Measurements from ENCODE around the gene TTC16.

The TTC16 gene

DNA sequence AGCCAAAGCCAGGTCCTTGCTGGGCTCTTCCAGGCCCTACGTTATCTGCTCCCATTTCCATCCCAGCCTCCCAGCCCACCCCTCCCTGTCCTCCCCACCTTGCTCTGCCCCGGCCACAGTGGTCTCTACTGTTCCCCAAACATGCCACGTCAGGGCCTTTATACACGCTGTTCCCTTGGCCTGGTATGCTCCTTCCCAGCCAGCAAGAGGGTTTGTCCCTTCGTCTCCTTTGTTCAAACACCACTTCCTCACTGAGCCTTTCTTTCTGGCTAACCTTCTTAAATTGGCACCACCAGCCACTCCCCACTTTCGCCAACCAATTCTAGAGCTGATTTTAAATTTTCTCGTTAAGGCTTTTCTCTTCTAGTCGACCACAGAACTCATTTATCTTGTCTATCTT is 52.8 kb downstream of the TTC16 start:
- H3K4me1 Mint-ChIP-seq, result peaks cover 87% of the 10 kb centered on the region
- H3K27me3 Mint-ChIP-seq, result no peaks in the 10 kb centered on the region
- peak overlapping the region; percentile 88 for H3K27ac Mint-ChIP-seq
- H3K9me3 Mint-ChIP-seq, result no peaks in the 10 kb centered on the region
- peaks cover 76% of the 10 kb centered on the region for H3K36me3 Mint-ChIP-seq
- no peak for DNase-seq
- peak overlapping the region; percentile 7 for H3K4me3 Mint-ChIP-seq
- CTCF ChIA-PET, result interaction anchor here (0.8 to 4.6 kb wide), 5 partner anchors 16 to 155 kb away, joined by 3 to 20 read pairs (median 4); partner anchors contain the start of gene TOR2A

DNA sequence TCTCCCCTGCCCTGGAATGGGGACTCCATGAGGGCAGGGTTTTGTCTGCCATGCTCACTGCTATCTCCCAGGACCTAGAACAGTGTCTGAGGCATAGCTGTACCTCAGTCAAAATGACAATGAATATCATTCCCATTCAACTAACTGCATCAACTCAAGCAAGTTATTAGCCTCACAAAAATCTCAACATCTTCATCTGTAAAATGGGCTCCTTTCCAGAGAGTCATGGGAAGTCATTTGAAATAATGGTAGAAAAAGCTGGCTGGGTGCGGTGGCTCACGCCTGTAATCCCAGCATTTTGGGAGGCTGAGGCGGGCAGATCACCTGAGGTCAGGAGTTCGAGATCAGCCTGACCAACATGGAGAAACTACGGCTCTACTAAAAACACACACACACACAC is 53.2 kb downstream of the TTC16 start:
- H3K27me3 Mint-ChIP-seq, result no peaks in the 10 kb centered on the region
- H3K36me3 Mint-ChIP-seq, result peaks cover 76% of the 10 kb centered on the region
- no peak for DNase-seq
- CTCF ChIA-PET, result interaction anchor here (0.8 to 4.6 kb wide), 6 partner anchors 15 to 154 kb away, joined by 3 to 20 read pairs (median 4); partner anchors contain the start of gene TOR2A
- peak overlapping the region; percentile 88 for H3K27ac Mint-ChIP-seq
- H3K4me1 Mint-ChIP-seq, result peaks cover 86% of the 10 kb centered on the region
- H3K9me3 Mint-ChIP-seq, result no peaks in the 10 kb centered on the region
- H3K4me3 Mint-ChIP-seq, result peak overlapping the region; percentile 7

DNA sequence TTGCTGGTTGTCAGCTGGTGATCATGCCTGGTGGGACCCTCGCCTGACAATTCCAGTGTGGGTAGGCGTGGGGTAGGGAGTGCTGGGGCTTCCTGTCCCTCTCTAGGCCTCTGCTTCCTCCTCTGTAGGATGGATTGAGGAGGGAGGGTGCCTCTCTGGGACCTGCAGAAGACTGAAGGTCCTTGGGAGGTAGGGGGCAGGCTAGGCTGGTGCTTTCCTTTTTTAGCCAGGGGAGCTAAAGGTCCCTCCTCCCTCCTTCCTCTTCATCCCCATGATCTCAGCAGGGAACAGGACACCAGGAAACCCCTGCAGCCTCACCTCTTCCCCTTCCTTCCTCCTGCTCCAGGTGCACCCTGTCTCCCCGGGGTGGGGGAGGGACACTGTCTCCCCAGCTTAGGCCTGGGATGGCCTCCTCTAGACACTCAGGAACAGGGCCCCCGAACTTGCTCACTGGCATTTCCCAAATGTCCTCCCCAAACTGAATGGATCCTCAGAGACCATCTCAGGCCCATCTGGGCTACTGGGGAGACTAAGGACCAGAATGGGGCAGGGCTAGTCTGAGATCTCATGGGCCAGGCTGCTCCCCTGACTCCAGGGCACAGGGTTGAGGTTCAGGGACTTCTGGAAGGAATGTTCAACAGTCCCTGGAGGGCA is 54.2 kb downstream of the TTC16 start:
- Mint-ChIP-seq H3K4me1 (peaks cover 86% of the 10 kb centered on the region), H3K27ac (peak overlapping the region; percentile 93), H3K27me3 (no peaks in the 10 kb centered on the region), H3K9me3 (no peaks in the 10 kb centered on the region), H3K36me3 (peaks cover 74% of the 10 kb centered on the region), H3K4me3 (peak overlapping the region; percentile 80)
- CTCF ChIA-PET, result interaction anchor here (0.7 to 4.6 kb wide), 6 partner anchors 9 to 151 kb away, joined by 3 to 20 read pairs (median 7); partner anchors contain the start of gene TOR2A
- no peak for DNase-seq

DNA sequence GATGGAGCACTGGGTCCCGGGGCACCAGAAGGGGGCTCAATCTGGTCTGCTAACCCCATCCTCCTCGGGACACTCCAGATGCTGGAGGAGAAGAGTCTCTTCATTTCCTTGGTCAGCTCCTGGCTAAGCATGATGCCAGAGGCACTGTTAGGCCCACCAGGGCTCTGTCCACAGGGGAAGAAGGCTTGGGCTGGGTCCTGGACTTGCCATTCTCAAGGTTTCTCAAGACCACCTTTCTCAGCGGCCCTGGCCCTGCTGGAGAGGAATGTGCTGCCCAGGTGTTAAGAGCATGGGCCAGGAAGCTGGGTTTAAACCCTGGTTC is 54.7 kb downstream of the TTC16 start:
- Mint-ChIP-seq H3K9me3 (no peaks in the 10 kb centered on the region), H3K36me3 (peaks cover 70% of the 10 kb centered on the region), H3K4me1 (peaks cover 85% of the 10 kb centered on the region), H3K27ac (peak overlapping the region; percentile 93), H3K4me3 (peak overlapping the region; percentile 80), H3K27me3 (no peaks in the 10 kb centered on the region)
- CTCF ChIA-PET, result interaction anchor here (0.8 to 4.6 kb wide), 7 partner anchors 9 to 151 kb away, joined by 3 to 20 read pairs (median 11); partner anchors contain the start of genes CDK9 and TOR2A
- no peak for DNase-seq

DNA sequence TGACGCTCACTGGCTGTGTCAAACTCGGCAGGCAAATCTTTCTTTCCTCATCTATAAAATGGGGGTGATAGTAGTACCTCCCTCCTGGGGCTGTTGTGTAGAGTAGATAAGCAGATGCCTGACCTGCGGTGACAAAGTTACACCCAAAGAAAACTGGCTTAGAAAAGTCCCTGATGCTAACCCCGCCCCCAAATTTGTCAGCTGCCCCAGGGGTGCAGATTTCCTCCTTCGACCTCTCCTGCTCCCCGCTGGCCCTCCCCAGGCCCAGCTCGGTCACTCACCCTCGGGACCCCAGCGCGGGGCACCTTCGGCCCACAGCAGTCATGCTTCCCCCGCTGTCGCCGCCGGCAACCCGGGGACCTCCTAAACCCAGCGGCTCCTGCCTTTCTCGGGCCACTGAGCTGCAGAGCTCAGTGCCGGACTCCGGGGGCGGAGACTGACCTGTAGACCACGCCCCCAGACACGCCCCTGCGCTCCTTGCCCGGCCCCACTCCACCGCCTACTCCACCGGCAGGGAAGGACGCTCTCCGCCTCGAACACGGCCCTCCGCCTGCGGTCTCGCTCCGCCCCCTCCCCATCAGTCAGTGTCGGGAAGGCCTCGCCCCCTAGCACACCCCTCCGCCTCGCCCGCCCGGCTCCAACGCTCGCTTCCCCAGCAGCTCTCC is 55.2 kb downstream of the TTC16 start:
- peak overlapping the region; percentile 80 for H3K4me3 Mint-ChIP-seq
- peaks cover 85% of the 10 kb centered on the region for H3K4me1 Mint-ChIP-seq
- no peaks in the 10 kb centered on the region for H3K27me3 Mint-ChIP-seq
- peak overlapping the region; percentile 93 for H3K27ac Mint-ChIP-seq
- no peaks in the 10 kb centered on the region for H3K9me3 Mint-ChIP-seq
- CTCF ChIA-PET, result interaction anchor here (0.8 to 4.6 kb wide), 7 partner anchors 8 to 150 kb away, joined by 3 to 20 read pairs (median 11); partner anchors contain the start of genes CDK9 and TOR2A
- peak; percentile 99 for DNase-seq
- peaks cover 67% of the 10 kb centered on the region for H3K36me3 Mint-ChIP-seq

DNA sequence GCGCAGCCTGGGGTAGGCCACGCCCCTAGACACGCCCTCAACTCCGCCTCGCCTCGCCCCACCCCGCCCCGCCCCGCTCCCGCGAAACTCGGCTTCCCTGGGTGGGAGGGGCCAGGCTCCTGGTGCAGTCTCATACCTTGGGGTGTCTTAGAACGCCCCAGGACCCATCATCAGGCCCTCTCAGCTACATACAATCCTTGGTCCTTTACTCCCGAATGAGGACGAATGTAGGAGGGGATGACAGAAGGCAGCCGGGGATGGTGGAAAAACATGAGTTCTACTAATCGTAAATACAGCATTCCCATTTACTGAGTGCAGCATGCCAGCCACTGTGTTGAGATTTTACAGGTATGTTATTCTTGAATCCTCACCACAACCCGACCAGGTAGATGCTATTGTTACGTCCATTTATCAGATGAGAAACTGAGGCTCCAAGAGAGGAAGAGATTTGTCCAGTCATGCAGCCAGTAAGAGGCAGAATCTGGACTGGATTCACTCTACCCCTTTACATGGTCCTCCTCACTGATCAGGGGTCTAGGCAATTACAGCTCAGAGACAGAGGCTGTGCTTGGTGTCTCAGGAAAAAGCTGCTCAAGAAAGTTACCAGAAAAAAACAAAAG is 55.8 kb downstream of the TTC16 start:
- Mint-ChIP-seq H3K27ac (peak overlapping the region; percentile 93), H3K36me3 (peaks cover 65% of the 10 kb centered on the region), H3K9me3 (no peaks in the 10 kb centered on the region), H3K4me1 (peaks cover 85% of the 10 kb centered on the region), H3K4me3 (peak overlapping the region; percentile 80), H3K27me3 (no peaks in the 10 kb centered on the region)
- DNase-seq, result no peak
- CTCF ChIA-PET, result interaction anchor here (1.2 to 2.5 kb wide), 4 partner anchors 13 to 150 kb away, joined by 3 to 17 read pairs (median 13); partner anchors contain the start of gene CDK9

DNA sequence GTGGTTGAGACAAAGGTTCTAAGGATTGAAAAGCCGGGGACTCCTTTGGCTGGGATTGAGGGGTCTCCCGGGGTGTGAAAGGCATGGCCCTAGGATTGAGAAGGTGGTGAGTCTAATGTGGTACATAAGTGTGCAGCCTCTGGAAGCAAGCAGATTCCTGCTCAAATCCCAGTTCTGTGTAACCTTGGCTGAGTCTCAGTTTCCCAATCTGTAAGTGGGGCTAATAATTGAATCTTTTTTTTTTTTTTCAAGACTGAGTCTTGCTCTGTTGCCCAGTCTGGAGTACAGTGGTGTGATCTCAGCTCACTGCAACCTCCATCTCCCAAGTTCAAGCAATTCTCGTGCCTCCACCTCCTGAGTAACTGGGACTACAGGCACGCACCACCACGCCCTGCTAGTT is 56.7 kb downstream of the TTC16 start:
- Mint-ChIP-seq H3K4me3 (no peak overlapping the region), H3K27ac (no peak overlapping the region), H3K27me3 (no peaks in the 10 kb centered on the region), H3K9me3 (no peaks in the 10 kb centered on the region), H3K36me3 (peaks cover 64% of the 10 kb centered on the region), H3K4me1 (peaks cover 76% of the 10 kb centered on the region)
- CTCF ChIA-PET, result interaction anchor here (1.4 to 2.4 kb wide), 3 partner anchors 12 to 149 kb away, joined by 3 to 17 read pairs (median 11); partner anchors contain the start of gene CDK9
- DNase-seq, result no peak

DNA sequence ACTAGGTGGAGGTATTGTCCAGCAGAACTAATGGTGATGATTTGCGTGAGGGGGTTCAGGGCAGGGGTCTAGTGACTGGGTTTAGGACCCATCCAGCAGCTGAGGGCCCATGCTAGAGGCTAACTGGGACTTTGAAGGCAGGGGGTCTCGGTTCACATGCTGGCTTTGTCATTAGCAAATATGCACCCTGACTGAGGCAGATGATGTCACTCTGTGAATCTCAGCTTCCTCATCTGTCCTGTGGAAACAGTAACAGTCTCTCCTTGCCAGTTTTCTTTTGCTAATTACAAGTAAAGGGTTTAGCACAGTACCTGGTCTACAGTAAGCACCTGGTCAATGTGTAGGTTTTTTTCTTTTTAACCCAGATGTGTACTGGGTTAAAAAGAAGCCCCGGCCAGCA is 57.4 kb downstream of the TTC16 start:
- Mint-ChIP-seq H3K36me3 (peaks cover 66% of the 10 kb centered on the region), H3K27ac (no peak overlapping the region), H3K9me3 (no peaks in the 10 kb centered on the region), H3K27me3 (no peaks in the 10 kb centered on the region), H3K4me1 (peaks cover 71% of the 10 kb centered on the region), H3K4me3 (no peak overlapping the region)
- DNase-seq, result no peak
- CTCF ChIA-PET, result interaction anchor here (1.4 to 1.9 kb wide), 2 partner anchors 9 to 11 kb away, joined by 3 to 4 read pairs; no protein-coding TSS in a partner anchor

DNA sequence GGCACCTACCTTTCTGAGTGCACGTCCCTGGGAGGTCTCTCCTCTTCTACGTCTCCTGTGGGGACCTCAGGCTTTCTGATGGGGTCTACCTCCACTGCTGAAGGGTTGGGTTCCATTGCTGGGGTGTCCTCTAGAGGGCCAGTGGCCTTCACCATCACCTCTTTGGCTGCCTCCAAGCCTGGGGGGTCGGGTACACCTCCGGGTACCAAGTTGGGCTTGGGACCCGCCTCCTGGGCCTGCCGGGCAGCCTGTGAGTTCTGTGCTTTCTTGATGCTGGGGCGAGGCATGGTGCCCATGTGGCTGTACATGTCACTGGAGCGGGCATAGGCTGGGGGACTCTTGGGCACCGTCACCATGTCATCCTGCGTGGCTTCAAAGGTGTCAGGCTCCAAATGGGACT is 58.1 kb downstream of the TTC16 start:
- H3K36me3 Mint-ChIP-seq, result peaks cover 62% of the 10 kb centered on the region
- CTCF ChIA-PET, result interaction anchor here (1.4 to 1.9 kb wide), 2 partner anchors 10 kb away, joined by 3 to 4 read pairs; no protein-coding TSS in a partner anchor
- peaks cover 68% of the 10 kb centered on the region for H3K4me1 Mint-ChIP-seq

DNA sequence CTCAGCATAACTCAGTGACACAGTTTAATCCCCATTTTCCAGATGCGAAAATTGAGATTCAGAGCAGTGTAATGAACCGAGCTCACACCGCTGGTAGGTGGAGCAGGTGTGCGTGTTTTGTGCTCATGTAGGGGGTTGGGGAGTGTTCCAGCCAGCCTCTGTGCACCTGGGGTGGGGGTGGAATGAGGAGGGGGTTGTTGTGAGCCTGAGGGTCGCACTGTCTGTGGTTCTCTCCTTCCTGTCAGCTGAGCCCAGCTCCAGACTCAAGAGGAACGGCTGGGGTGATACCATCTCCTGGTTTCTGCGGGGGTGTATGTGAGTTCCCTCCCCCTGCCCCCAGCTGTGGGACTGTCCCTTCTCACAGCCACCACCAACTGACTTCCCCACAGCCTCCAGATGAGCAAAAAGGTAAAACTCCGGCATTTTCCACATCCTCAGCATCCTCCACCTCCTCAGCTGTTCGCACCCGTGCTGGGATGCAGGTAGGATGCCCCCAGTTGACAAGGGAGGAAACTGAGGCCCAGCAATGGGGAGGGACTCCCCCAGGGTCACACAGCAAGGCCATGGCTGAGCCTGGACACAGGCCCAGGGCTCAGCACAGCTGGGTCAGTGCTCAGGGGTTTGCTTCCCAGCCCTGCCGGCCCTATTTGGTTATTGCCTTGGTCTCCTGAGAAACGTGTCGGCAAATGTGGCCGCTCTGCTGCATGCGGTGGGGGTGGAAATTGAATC is 60.5 kb downstream of the TTC16 start:
- CTCF ChIA-PET, result interaction anchor here (0.7 to 1.3 kb wide), 4 partner anchors 9 to 130 kb away, joined by 3 to 4 read pairs (median 3); partner anchors contain the start of genes CDK9 and TOR2A
- DNase-seq, result peak; percentile 88
- Mint-ChIP-seq H3K9me3 (no peaks in the 10 kb centered on the region), H3K4me3 (peak overlapping the region; percentile 89), H3K4me1 (peaks cover 66% of the 10 kb centered on the region), H3K27ac (peak overlapping the region; percentile 83), H3K36me3 (peaks cover 43% of the 10 kb centered on the region), H3K27me3 (no peaks in the 10 kb centered on the region)

More for the DNA sequence above, 58.1 kb downstream of the TTC16 start:
- Mint-ChIP-seq H3K9me3 (no peaks in the 10 kb centered on the region), H3K27me3 (no peaks in the 10 kb centered on the region), H3K4me3 (no peak overlapping the region), H3K27ac (no peak overlapping the region)
- no peak for DNase-seq

DNA sequence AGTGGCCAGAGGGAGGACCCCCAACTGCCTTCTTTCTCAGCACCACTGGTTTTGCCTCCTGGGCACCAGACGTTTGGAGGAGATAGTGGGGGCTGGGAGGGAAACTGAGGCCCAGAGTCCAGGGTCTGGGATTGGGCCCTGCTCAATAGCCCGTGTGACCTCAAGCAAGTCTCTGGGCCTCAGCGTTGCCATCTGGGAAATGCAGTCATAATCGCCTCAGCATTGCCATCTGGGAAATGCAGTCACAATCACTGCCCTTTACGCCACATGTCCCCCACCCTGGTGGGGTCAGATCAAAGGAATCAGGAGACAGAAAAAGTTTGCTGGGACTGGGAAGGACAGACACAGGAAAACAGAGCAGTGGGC is 61.0 kb downstream of the TTC16 start:
- peak overlapping the region; percentile 89 for H3K4me3 Mint-ChIP-seq
- CTCF ChIA-PET, result interaction anchor here (0.7 to 1.3 kb wide), 3 partner anchors 9 to 130 kb away, joined by 3 to 4 read pairs (median 3); partner anchors contain the start of genes CDK9 and TOR2A
- H3K27ac Mint-ChIP-seq, result peak overlapping the region; percentile 83
- no peaks in the 10 kb centered on the region for H3K9me3 Mint-ChIP-seq
- H3K27me3 Mint-ChIP-seq, result no peaks in the 10 kb centered on the region
- DNase-seq, result no peak
- peaks cover 66% of the 10 kb centered on the region for H3K4me1 Mint-ChIP-seq
- H3K36me3 Mint-ChIP-seq, result peaks cover 39% of the 10 kb centered on the region

DNA sequence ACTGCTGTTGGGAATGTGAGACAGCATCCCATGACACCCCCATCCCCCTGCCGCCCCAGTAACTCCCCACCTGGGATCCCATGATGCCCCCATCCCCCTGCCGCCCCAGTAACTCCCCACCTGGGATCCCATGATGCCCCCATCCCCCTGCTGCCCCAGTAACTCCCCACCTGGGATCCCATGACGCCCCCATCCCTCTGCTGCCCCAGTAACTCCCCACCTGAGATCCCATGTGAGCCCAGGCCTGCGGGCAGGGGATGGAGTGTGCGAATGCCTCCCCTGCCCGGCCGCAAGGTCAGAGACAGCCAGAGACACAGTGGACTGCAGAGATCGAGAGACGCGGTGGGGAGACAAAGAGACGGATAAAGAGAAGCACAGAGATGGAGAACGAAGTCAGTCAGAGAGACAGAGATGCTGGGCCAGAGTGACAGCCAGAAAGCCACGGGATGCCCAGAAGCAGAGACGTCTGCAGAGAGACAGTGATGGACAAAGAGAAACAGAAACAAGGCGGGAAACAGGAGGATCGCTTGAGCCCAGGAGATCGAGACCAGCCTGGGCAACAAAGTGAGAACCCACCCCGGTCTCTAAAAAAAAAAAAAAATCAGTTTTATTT is 61.6 kb downstream of the TTC16 start:
- H3K27ac Mint-ChIP-seq, result peak overlapping the region; percentile 83
- no peaks in the 10 kb centered on the region for H3K27me3 Mint-ChIP-seq
- CTCF ChIA-PET, result interaction anchor here (1.5 to 2.5 kb wide), 2 partner anchors 10 to 43 kb away, joined by 7 read pairs; partner anchors contain the start of gene TOR2A
- peak; percentile 44 for DNase-seq
- H3K9me3 Mint-ChIP-seq, result no peaks in the 10 kb centered on the region
- peak overlapping the region; percentile 89 for H3K4me3 Mint-ChIP-seq
- peaks cover 36% of the 10 kb centered on the region for H3K36me3 Mint-ChIP-seq
- H3K4me1 Mint-ChIP-seq, result peaks cover 65% of the 10 kb centered on the region

Data from activated naive CD4-positive, alpha-beta T cell treated with anti-CD3 and anti-CD28 coated beads, Interleukin-2, amount 10 ng/mL, durations not matched to agents 7 days and 5 days (primary cell).